ENCODE data around the gene USP19.

USP19 gene

GRCh38 chr3:49158103-49158709, 37.6 kb upstream of the USP19 start:
- H3K27me3 Mint-ChIP-seq (ENCODE audit: low read depth, poor library complexity): peaks cover 3% of the 10 kb centered on the region
- H3K36me3 Mint-ChIP-seq (ENCODE audit: low read depth): peaks cover 4% of the 10 kb centered on the region
- peak; percentile 48 for DNase-seq
- H3K27ac Mint-ChIP-seq: peak overlapping the region; percentile 87
- no peaks in the 10 kb centered on the region for H3K9me3 Mint-ChIP-seq
- peak; percentile 44 for TF ChIP-seq CTCF (IDR thresholded peaks at IDR 0.05)
- no peak overlapping the region for H3K4me3 Mint-ChIP-seq
- H3K4me1 Mint-ChIP-seq: peaks cover 10% of the 10 kb centered on the region

- peaks cover 4% of the 10 kb centered on the region for H3K36me3 Mint-ChIP-seq (ENCODE audit: low read depth)
- H3K27ac Mint-ChIP-seq: no peak overlapping the region
- peaks cover 10% of the 10 kb centered on the region for H3K4me1 Mint-ChIP-seq
- no peaks in the 10 kb centered on the region for H3K9me3 Mint-ChIP-seq
- DNase-seq: no peak
- H3K4me3 Mint-ChIP-seq: no peak overlapping the region
- peaks cover 3% of the 10 kb centered on the region for H3K27me3 Mint-ChIP-seq (ENCODE audit: low read depth, poor library complexity)
- TF ChIP-seq CTCF (IDR thresholded peaks at IDR 0.05): no peak
Observed at GRCh38 chr3:49157289-49157688, 36.7 kb upstream of the USP19 start.

- Mint-ChIP-seq H3K9me3 (no peaks in the 10 kb centered on the region), H3K27me3 (ENCODE audit: low read depth, poor library complexity) (peaks cover 13% of the 10 kb centered on the region), H3K4me1 (peaks cover 5% of the 10 kb centered on the region), H3K4me3 (no peak overlapping the region), H3K27ac (peak overlapping the region; percentile 17), H3K36me3 (ENCODE audit: low read depth) (no peaks in the 10 kb centered on the region)
- no peak for TF ChIP-seq CTCF (IDR thresholded peaks at IDR 0.05)
- DNase-seq: no peak
Observed at GRCh38 chr3:49153349-49153912, 32.8 kb upstream of the USP19 start.

GRCh38 chr3:49151610-49152009, 31.0 kb upstream of the USP19 start:
- Mint-ChIP-seq H3K36me3 (ENCODE audit: low read depth) (no peaks in the 10 kb centered on the region), H3K27ac (peak overlapping the region; percentile 34), H3K27me3 (ENCODE audit: low read depth, poor library complexity) (peaks cover 13% of the 10 kb centered on the region), H3K4me3 (no peak overlapping the region), H3K4me1 (no peaks in the 10 kb centered on the region), H3K9me3 (no peaks in the 10 kb centered on the region)
- no peak for TF ChIP-seq CTCF (IDR thresholded peaks at IDR 0.05)
- no peak for DNase-seq

GRCh38 chr3:49148159-49148558, 27.5 kb upstream of the USP19 start:
- TF ChIP-seq CTCF (IDR thresholded peaks at IDR 0.05): no peak
- DNase-seq: no peak
- Mint-ChIP-seq H3K27me3 (ENCODE audit: low read depth, poor library complexity) (peaks cover 15% of the 10 kb centered on the region), H3K9me3 (no peaks in the 10 kb centered on the region), H3K36me3 (ENCODE audit: low read depth) (no peaks in the 10 kb centered on the region), H3K27ac (no peak overlapping the region), H3K4me1 (no peaks in the 10 kb centered on the region), H3K4me3 (no peak overlapping the region)

- no peaks in the 10 kb centered on the region for H3K36me3 Mint-ChIP-seq (ENCODE audit: low read depth)
- TF ChIP-seq CTCF (IDR thresholded peaks at IDR 0.05): no peak
- no peak overlapping the region for H3K4me3 Mint-ChIP-seq
- H3K27me3 Mint-ChIP-seq (ENCODE audit: low read depth, poor library complexity): peaks cover 18% of the 10 kb centered on the region
- peaks cover 22% of the 10 kb centered on the region for H3K9me3 Mint-ChIP-seq
- DNase-seq: no peak
- peaks cover 13% of the 10 kb centered on the region for H3K4me1 Mint-ChIP-seq
- peak overlapping the region; percentile 92 for H3K27ac Mint-ChIP-seq
Observed at GRCh38 chr3:49140080-49140479, 19.5 kb upstream of the USP19 start.
